ENCODE results near the gene GCA.

Gene GCA

GRCh38 chr2:162298669-162299335, 45.1 kb upstream of the GCA start:
- no peak overlapping the region for H3K4me3 ChIP-seq (ENCODE audit: insufficient read depth, low read length, poor library complexity, severe bottlenecking)
- H3K9me2 ChIP-seq (replicated peaks; ENCODE audit: insufficient read depth, low read length): no peaks in the 10 kb centered on the region
- H3F3A ChIP-seq (ENCODE audit: insufficient read depth): no peaks in the 10 kb centered on the region
- H3K79me2 ChIP-seq (ENCODE audit: insufficient read depth, low read length): no peaks in the 10 kb centered on the region
- H3K27me3 ChIP-seq (ENCODE audit: low read length): no peaks in the 10 kb centered on the region
- H3K4me2 ChIP-seq (ENCODE audit: low read depth, low read length, poor library complexity, severe bottlenecking): no peak overlapping the region
- H3K27ac ChIP-seq (ENCODE audit: low read depth, low read length): no peak overlapping the region
- H4K20me1 ChIP-seq (ENCODE audit: low read depth, low read length): no peaks in the 10 kb centered on the region
- TF ChIP-seq EZH2phosphoT487 (conservative IDR thresholded peaks at IDR 0.05; ENCODE audit: low read length): no peak
- TF ChIP-seq CTCF (IDR thresholded peaks at IDR 0.05; ENCODE audit: insufficient read depth, low read length, poor library complexity, severe bottlenecking): no peak
- H2AFZ ChIP-seq (ENCODE audit: low read depth, low read length, severe bottlenecking): no peak overlapping the region
- H3K9ac ChIP-seq (ENCODE audit: low read length): no peak overlapping the region
- no peaks in the 10 kb centered on the region for H3K36me3 ChIP-seq (ENCODE audit: low read length)
- no peaks in the 10 kb centered on the region for H3K9me3 ChIP-seq (ENCODE audit: insufficient read depth, low read length)

- no peaks in the 10 kb centered on the region for H3K36me3 ChIP-seq (ENCODE audit: low read length)
- H2AFZ ChIP-seq (ENCODE audit: low read depth, low read length, severe bottlenecking): no peak overlapping the region
- H3K9ac ChIP-seq (ENCODE audit: low read length): no peak overlapping the region
- H3K4me2 ChIP-seq (ENCODE audit: low read depth, low read length, poor library complexity, severe bottlenecking): no peak overlapping the region
- H4K20me1 ChIP-seq (ENCODE audit: low read depth, low read length): no peaks in the 10 kb centered on the region
- no peak overlapping the region for H3K27ac ChIP-seq (ENCODE audit: low read depth, low read length)
- H3F3A ChIP-seq (ENCODE audit: insufficient read depth): no peaks in the 10 kb centered on the region
- TF ChIP-seq CTCF (IDR thresholded peaks at IDR 0.05; ENCODE audit: insufficient read depth, low read length, poor library complexity, severe bottlenecking) (no peak), EZH2phosphoT487 (conservative IDR thresholded peaks at IDR 0.05; ENCODE audit: low read length) (no peak)
- H3K4me3 ChIP-seq (ENCODE audit: insufficient read depth, low read length, poor library complexity, severe bottlenecking): no peak overlapping the region
- H3K27me3 ChIP-seq (ENCODE audit: low read length): no peaks in the 10 kb centered on the region
- H3K79me2 ChIP-seq (ENCODE audit: insufficient read depth, low read length): no peaks in the 10 kb centered on the region
- H3K9me2 ChIP-seq (replicated peaks; ENCODE audit: insufficient read depth, low read length): no peaks in the 10 kb centered on the region
- H3K9me3 ChIP-seq (ENCODE audit: insufficient read depth, low read length): no peaks in the 10 kb centered on the region
Observed at GRCh38 chr2:162300266-162300665, 43.7 kb upstream of the GCA start.

- no peaks in the 10 kb centered on the region for H3K9me2 ChIP-seq (replicated peaks; ENCODE audit: insufficient read depth, low read length)
- H3F3A ChIP-seq (ENCODE audit: insufficient read depth): no peaks in the 10 kb centered on the region
- no peaks in the 10 kb centered on the region for H4K20me1 ChIP-seq (ENCODE audit: low read depth, low read length)
- no peaks in the 10 kb centered on the region for H3K9me3 ChIP-seq (ENCODE audit: insufficient read depth, low read length)
- TF ChIP-seq CTCF (IDR thresholded peaks at IDR 0.05; ENCODE audit: insufficient read depth, low read length, poor library complexity, severe bottlenecking): peak; percentile 85
- TF ChIP-seq EZH2phosphoT487 (conservative IDR thresholded peaks at IDR 0.05; ENCODE audit: low read length): no peak
- H3K4me2 ChIP-seq (ENCODE audit: low read depth, low read length, poor library complexity, severe bottlenecking): no peak overlapping the region
- no peaks in the 10 kb centered on the region for H3K27me3 ChIP-seq (ENCODE audit: low read length)
- H3K27ac ChIP-seq (ENCODE audit: low read depth, low read length): no peak overlapping the region
- no peaks in the 10 kb centered on the region for H3K36me3 ChIP-seq (ENCODE audit: low read length)
- H3K9ac ChIP-seq (ENCODE audit: low read length): no peak overlapping the region
- no peaks in the 10 kb centered on the region for H3K79me2 ChIP-seq (ENCODE audit: insufficient read depth, low read length)
- H3K4me3 ChIP-seq (ENCODE audit: insufficient read depth, low read length, poor library complexity, severe bottlenecking): no peak overlapping the region
- no peak overlapping the region for H2AFZ ChIP-seq (ENCODE audit: low read depth, low read length, severe bottlenecking)
Observed at GRCh38 chr2:162301151-162301804, 42.7 kb upstream of the GCA start.

Measured in SU-DHL-6 (cell line).